A673 (cell line): ENCODE measurements around the gene PRC1.

ENCODE experiments used
- EZH2 ChIP-seq: fragments of 200-600 bp; sonication (generic); IDR thresholded peaks from 2 replicates; pipeline ENCODE4 v1.6.1; 2017; ENCODE audit warnings: borderline replicate concordance, low read depth, mild to moderate bottlenecking, mixed read lengths, antibody characterized with exemption, low read length; ENCODE audit not compliant: poor library complexity, severe bottlenecking
- TF ChIP-seq, protein P1 (sequence below): fragments of 300-800, 200-600 bp; sonication (generic); conservative IDR thresholded peaks from 2 replicates; pipeline ENCODE4 v1.5.1; 2017; ENCODE audit warnings: low read depth, mild to moderate bottlenecking, antibody characterized with exemption, low read length, moderate library complexity, mixed read lengths

DNA sequence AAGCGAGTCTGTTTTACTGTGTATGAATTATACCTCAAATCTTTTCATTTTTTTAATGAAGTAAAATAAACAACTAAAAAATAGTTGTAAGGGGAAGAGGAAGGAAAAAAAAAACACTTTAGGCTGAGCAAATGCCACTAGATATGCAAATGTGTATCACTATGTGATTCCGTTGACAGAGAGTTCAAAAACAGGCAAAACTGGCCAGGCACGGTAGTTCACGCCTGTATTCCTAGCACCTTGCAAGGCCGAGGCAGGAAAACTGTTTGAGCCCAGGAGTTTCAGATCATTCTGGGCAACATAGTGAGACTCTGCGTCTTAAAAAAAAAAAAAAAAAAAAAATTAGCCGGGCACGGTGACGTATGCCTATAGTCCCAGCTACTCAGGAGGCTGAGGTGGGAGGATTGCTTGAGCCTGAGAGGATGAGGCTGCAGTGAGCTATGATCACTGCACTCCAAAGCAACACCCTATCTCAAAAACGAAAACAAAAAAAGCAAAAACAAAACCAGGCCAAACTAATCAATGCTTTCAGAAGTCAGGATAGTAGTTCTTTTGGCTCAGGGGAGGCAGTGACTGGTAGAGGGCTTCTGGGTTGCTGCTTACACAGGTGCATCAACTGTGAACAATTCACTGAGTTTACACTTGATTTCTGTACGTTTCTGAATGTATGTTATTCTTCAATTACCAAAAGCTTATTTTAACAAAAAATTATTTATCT lies 7.4 kb downstream of the PRC1 start:
- no peak for TF ChIP-seq EZH2
- TF ChIP-seq, protein P1, sequence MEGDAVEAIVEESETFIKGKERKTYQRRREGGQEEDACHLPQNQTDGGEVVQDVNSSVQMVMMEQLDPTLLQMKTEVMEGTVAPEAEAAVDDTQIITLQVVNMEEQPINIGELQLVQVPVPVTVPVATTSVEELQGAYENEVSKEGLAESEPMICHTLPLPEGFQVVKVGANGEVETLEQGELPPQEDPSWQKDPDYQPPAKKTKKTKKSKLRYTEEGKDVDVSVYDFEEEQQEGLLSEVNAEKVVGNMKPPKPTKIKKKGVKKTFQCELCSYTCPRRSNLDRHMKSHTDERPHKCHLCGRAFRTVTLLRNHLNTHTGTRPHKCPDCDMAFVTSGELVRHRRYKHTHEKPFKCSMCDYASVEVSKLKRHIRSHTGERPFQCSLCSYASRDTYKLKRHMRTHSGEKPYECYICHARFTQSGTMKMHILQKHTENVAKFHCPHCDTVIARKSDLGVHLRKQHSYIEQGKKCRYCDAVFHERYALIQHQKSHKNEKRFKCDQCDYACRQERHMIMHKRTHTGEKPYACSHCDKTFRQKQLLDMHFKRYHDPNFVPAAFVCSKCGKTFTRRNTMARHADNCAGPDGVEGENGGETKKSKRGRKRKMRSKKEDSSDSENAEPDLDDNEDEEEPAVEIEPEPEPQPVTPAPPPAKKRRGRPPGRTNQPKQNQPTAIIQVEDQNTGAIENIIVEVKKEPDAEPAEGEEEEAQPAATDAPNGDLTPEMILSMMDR: no peak
